B cell (primary cell): ENCODE results near the gene GUF1. TPM values are rescaled to one million over a fixed set of nuclear protein-coding genes. Genes with fewer than 3 reads are reported as not detected.

Source experiments
- ATAC-seq: fragments of 200-7000 bp; cut with Tn5 transposase; one replicate; pipeline ENCODE4 v1.10.0; 2021; ENCODE audit warnings: low read depth, mild to moderate bottlenecking, moderate number of reproducible peaks, moderate library complexity
- CTCF ChIA-PET: fragments of 350-600 bp; sonication (Branson Sonifier 250); formaldehyde crosslinking; loops from one replicate; lab custom pipeline; 2021; ENCODE audit warnings: antibody characterized with exemption, inconsistent platforms; lab: Charles Lee
- POLR2A ChIA-PET: fragments of 350-600 bp; sonication (Branson Sonifier 250); formaldehyde crosslinking; loops from one replicate; lab custom pipeline; 2021; ENCODE audit warnings: antibody characterized with exemption; lab: Charles Lee
- DNase-seq: peaks from one replicate; pipeline ENCODE4 v3.0.0; 2013
- H2AFZ ChIP-seq: 2 replicates; pipeline ENCODE4 v1.6.1; 2012; ENCODE audit warnings: mild to moderate bottlenecking, low read depth, low read length; ENCODE audit not compliant: insufficient read depth, poor library complexity, severe bottlenecking
- H3K27ac ChIP-seq, 2 donors: 1 replicate in 1 of 2; 2 replicates in 1 of 2; pipeline ENCODE4 v1.5.1; 2012 to 2013; ENCODE audit warnings: low read length in 2 of 2, mild to moderate bottlenecking in 2 of 2, moderate library complexity in 1 of 2
- H3K27me3 ChIP-seq, 4 experiments: fragments of 200-600 bp in 1 of 4; sonication (generic) in 1 of 4; replicated peaks in 1 of 4; 1 replicate in 2 of 4; 2 replicates in 2 of 4; pipeline versions ENCODE4 v1.6.1 to v1.7.0; 2013 to 2016; ENCODE audit warnings: low read length in 3 of 4, mild to moderate bottlenecking in 2 of 4, mixed read lengths in 1 of 4, moderate library complexity in 1 of 4; ENCODE audit not compliant: insufficient read depth in 4 of 4, control insufficient read depth in 3 of 4; ENCODE audit errors: control extremely low read depth in 1 of 4
- H3K36me3 ChIP-seq, 2 experiments: replicated peaks in 1 of 2; 1 replicate in 1 of 2; 2 replicates in 1 of 2; pipeline versions ENCODE4 v1.6.1 to v1.7.1; 2013; ENCODE audit warnings: low read length in 1 of 2; ENCODE audit not compliant: insufficient read depth in 2 of 2, control insufficient read depth in 1 of 2; ENCODE audit errors: control extremely low read depth in 1 of 2, extremely low read depth in 1 of 2
- H3K4me1 ChIP-seq, 2 donors: fragments of 200-600 bp in 1 of 2; sonication (generic) in 1 of 2; 1 replicate in 1 of 2; 2 replicates in 1 of 2; pipeline versions ENCODE4 v1.5.1 to v1.6.1; 2013 to 2017; ENCODE audit warnings: low read length in 2 of 2; ENCODE audit not compliant: control insufficient read depth in 2 of 2, insufficient read depth in 2 of 2
- H3K4me2 ChIP-seq: replicated peaks from 2 replicates; pipeline ENCODE3; 2012; ENCODE audit warnings: mild to moderate bottlenecking, low read depth, low read length; ENCODE audit not compliant: poor library complexity, severe bottlenecking
- H3K4me3 ChIP-seq, 5 experiments: fragments of 200-600 bp in 1 of 5; sonication (generic) in 1 of 5; 1 replicate in 3 of 5; 2 replicates in 2 of 5; pipeline versions ENCODE4 v1.5.1 to v1.7.0; 2011 to 2016; ENCODE audit warnings: low read length in 4 of 5, mild to moderate bottlenecking in 4 of 5, low read depth in 2 of 5, control low read depth in 1 of 5, moderate library complexity in 1 of 5; ENCODE audit not compliant: insufficient read depth in 1 of 5; ENCODE audit errors: control extremely low read depth in 1 of 5, extremely low read depth in 1 of 5
- H3K79me2 ChIP-seq: fragments of 200-600 bp; sonication (generic); one replicate; pipeline ENCODE4 v1.6.0; 2016; ENCODE audit warnings: low read length; ENCODE audit not compliant: control insufficient read depth, insufficient read depth
- H3K9ac ChIP-seq: fragments of 200-600 bp; sonication (generic); 2 replicates; pipeline ENCODE4 v1.6.1; 2017; ENCODE audit warnings: mild to moderate bottlenecking, low read length, moderate library complexity
- H3K9me3 ChIP-seq, 3 donors: one replicate each; pipeline versions ENCODE4 v1.6.1 to v1.7.1; 2013; ENCODE audit warnings: low read length in 2 of 3; ENCODE audit not compliant: control insufficient read depth in 2 of 3, insufficient read depth in 1 of 3; ENCODE audit errors: control extremely low read depth in 1 of 3
- H4K20me1 ChIP-seq: 2 replicates; pipeline ENCODE4 v1.6.0; 2012; ENCODE audit warnings: mild to moderate bottlenecking, low read length; ENCODE audit not compliant: insufficient read depth, control insufficient read depth, poor library complexity, severe bottlenecking
- H3K27ac Mint-ChIP-seq: one replicate; pipeline ENCODE4 v1.8.0; 2021; ENCODE audit warnings: mixed read lengths
- H3K27me3 Mint-ChIP-seq: one replicate; pipeline ENCODE4 v1.8.0; 2021; ENCODE audit warnings: mixed read lengths
- H3K4me1 Mint-ChIP-seq: one replicate; pipeline ENCODE4 v1.8.0; 2021; ENCODE audit warnings: mixed read lengths
- H3K4me3 Mint-ChIP-seq: one replicate; pipeline ENCODE4 v1.8.0; 2021; ENCODE audit warnings: mixed read lengths
- H3K9me3 Mint-ChIP-seq: one replicate; pipeline ENCODE4 v1.8.0; 2022; ENCODE audit warnings: mixed read lengths; ENCODE audit not compliant: insufficient read depth
- CTCF ChIP-seq: fragments of 200-600 bp; IDR thresholded peaks from one replicate; pipeline ENCODE4 v1.8.0; 2022; ENCODE audit warnings: antibody characterized with exemption, mild to moderate bottlenecking
- EZH2 ChIP-seq: IDR thresholded peaks from 2 replicates; pipeline ENCODE4 v1.6.1; 2012; ENCODE audit warnings: borderline replicate concordance, low read depth, mild to moderate bottlenecking, moderate library complexity, low read length; ENCODE audit not compliant: insufficient read depth, poor library complexity, severe bottlenecking
- WGBS: methylation state at CpG from one replicate; pipeline ENCODE4 v1.1.5; 2013; ENCODE audit warnings: missing lambda C conversion rate; ENCODE audit not compliant: insufficient coverage; 5-methylcytosine and 5-hydroxymethylcytosine counted together
- intact Hi-C: fragments of 100-400 bp; cut with micrococcal nuclease; formaldehyde crosslinking; loops from one replicate; pipeline ENCODE4 v1.10.0; 2022
- polyA plus RNA-seq: library from polyadenylated mRNA; depleted of rRNA; stranded (reverse); fragments of >200 nt; gene quantifications from 2 replicates; pipeline ENCODE4 v1.2.3, GENCODE V29; 2012
- total RNA-seq, 2 donors: library from RNA; stranded (reverse); fragments of 120-200 nt in 1 of 2; gene quantifications; 1 replicate in 1 of 2; 2 replicates in 1 of 2; pipeline versions ENCODE4 v1.2.3 to v1.2.4, GENCODE V29; 2013 to 2022

Gene GUF1
- total and polyA plus RNA-seq, 2 donors (not counting 1 experiment from before 2014, with no cell fraction given) = 9.6 to 24.2 TPM

DNA sequence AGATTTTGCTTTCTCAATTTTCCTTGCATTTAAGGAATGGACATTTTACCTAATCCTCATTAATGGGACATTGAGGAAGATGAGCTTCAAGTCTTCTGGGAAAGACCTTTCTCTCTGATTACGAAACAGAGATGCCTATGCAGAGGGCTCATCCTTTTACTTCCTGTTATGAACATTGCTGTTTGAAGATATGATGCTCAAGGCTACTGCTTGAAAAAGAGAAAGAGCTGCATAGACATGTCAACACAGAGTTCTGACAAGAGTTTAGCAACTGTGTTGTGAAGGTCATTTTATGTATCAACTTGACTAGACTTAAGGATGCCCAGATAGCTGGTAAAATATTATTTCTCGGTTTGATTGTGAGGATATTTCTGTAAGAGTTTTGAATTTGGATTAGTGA lies 62.0 kb downstream of the GUF1 start:
- H3K9ac ChIP-seq = no peak overlapping the region
- intact Hi-C loops = no loop called here
- CTCF ChIA-PET = interaction anchor here (1.4 to 1.6 kb wide), 2 partner anchors 9 to 20 kb away, joined by 4 to 7 read pairs; no protein-coding TSS in a partner anchor
- WGBS = 88% methylated on average over 1 of the region's 2 CpGs
- no peak overlapping the region for H3K4me2 ChIP-seq
- DNase-seq (no peak), ATAC-seq (no peak)
- no peak overlapping the region for H2AFZ ChIP-seq
- TF ChIP-seq EZH2 (no peak), CTCF (no peak)
- H3K4me1 ChIP-seq = peaks cover 5 to 13% of the 10 kb centered on the region in 2 donors
- Mint-ChIP-seq H3K27me3 (peaks cover 12% of the 10 kb centered on the region), H3K4me3 (no peak overlapping the region), H3K9me3 (no peaks in the 10 kb centered on the region), H3K4me1 (peaks cover 10% of the 10 kb centered on the region), H3K27ac (no peak overlapping the region)
- POLR2A ChIA-PET = no interaction called here
- H4K20me1 ChIP-seq = no peaks in the 10 kb centered on the region
- peaks cover 0 to 4% (median 2%) of the 10 kb centered on the region in 4 experiments for H3K27me3 ChIP-seq
- no peak overlapping the region for H3K4me3 ChIP-seq
- no peaks in the 10 kb centered on the region for H3K9me3 ChIP-seq
- no peak overlapping the region for H3K27ac ChIP-seq
- H3K79me2 ChIP-seq = no peaks in the 10 kb centered on the region
- no peaks in the 10 kb centered on the region for H3K36me3 ChIP-seq

Other genes starting within 250 kb of the GUF1 start
- gene KCTD8, start 229.6 kb upstream of the GUF1 start, total RNA-seq = not detected in 2 replicates
- not detected in 2 replicates for gene KCTD8, start 229.6 kb upstream of the GUF1 start, polyA plus RNA-seq
- gene YIPF7, start 26.8 kb upstream of the GUF1 start, total RNA-seq = 0.53 TPM in 1 of 2 replicates, not detected in the other
- not detected in 2 replicates for gene YIPF7, start 26.8 kb upstream of the GUF1 start, polyA plus RNA-seq
- gene GNPDA2, start 48.1 kb downstream of the GUF1 start, total RNA-seq = 15.1 and 15.5 TPM in 2 replicates
- 7.4 and 8.1 TPM in 2 replicates for gene GNPDA2, start 48.1 kb downstream of the GUF1 start, polyA plus RNA-seq